ENCODE data around the gene SAPCD1.
"Not testable (repeated sequence)": the region's sequence is repeated elsewhere in the genome, so short reads cannot be mapped to it uniquely, and the experiment has no call there.

The SAPCD1 gene

GRCh38 chr6:31779908-31780307 lies 17.5 kb downstream of the SAPCD1 start:
- DNase-seq, result no peak

- no peak for DNase-seq
These were observed 18.2 kb downstream of the SAPCD1 start for GRCh38 chr6:31780507-31781243.

DNA sequence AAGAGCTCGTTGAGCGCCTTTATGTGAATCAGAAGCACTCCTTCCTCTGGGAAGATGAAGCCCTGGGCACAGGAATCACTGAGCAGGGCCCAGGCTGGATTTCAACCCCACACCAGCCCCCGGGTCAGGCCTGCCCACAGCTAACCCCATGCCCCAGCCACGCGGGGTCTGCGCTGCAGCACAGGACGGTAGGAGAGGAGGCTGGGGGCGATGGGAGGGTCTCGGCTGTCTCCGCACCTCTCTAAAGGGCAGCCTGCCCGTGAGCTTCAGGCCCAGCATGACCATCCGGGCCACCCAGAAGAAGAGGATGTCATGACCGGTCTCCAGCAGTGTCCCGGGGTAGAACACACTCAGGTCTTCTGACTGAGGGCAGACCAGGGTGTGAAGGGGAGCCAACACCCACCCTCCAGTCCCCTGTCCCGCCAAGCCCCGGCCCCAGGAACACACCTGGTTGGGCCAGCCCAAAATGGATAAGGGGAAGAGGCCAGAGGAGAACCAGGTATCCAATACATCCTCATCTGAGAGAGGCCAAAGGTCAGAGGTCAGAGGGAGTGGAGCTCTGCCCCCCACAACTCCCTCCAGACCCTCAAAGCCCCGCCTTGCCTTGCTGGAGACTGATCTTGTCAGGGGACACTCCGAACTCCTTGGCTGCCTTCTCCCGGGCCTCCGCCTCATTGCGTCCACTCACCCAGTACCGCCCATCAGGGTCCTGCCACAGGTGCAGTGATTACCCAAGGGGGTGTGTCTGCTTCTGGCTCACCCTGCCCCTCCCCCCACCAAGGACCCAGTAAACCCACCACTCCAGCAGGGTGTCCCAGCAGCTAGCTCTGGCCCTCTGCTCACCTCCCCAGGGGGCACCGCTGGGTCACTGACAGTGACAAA lies 19.0 kb downstream of the SAPCD1 start:
- DNase-seq, result no peak

DNA sequence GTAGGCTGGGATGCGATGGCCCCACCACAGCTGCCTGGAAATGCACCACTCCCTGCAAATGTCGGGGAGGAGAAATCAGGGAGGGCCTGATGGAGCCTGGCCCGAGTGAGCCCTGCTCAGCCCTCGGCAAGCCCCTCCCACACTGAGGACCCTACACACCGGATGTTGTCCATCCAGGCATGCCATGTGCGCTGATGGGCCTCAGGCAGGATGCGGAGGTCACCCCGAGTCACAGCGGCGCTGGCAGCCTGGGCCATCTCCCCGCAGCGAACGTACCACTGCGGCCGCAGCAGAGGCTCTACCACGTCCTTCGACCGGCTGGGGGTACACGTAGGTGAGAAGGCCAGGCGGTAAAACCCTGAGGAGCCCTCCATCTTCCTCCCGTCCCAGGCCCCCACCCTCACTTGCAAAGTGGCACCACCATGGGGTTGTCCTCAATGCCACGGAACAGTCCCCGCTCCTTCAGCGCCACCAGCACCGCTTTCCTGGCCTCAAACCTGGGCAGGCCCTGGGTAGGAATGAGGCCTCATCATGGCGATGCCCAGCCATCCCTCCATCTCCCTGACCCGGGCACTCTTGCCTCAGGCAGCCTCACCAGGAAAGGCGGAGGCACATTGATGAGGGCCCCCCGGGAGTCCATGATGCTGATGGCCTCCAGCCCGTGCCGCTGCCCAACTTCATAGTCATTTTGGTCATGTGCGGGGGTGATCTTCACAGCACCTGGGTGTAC lies 19.8 kb downstream of the SAPCD1 start:
- no peak for DNase-seq

DNA sequence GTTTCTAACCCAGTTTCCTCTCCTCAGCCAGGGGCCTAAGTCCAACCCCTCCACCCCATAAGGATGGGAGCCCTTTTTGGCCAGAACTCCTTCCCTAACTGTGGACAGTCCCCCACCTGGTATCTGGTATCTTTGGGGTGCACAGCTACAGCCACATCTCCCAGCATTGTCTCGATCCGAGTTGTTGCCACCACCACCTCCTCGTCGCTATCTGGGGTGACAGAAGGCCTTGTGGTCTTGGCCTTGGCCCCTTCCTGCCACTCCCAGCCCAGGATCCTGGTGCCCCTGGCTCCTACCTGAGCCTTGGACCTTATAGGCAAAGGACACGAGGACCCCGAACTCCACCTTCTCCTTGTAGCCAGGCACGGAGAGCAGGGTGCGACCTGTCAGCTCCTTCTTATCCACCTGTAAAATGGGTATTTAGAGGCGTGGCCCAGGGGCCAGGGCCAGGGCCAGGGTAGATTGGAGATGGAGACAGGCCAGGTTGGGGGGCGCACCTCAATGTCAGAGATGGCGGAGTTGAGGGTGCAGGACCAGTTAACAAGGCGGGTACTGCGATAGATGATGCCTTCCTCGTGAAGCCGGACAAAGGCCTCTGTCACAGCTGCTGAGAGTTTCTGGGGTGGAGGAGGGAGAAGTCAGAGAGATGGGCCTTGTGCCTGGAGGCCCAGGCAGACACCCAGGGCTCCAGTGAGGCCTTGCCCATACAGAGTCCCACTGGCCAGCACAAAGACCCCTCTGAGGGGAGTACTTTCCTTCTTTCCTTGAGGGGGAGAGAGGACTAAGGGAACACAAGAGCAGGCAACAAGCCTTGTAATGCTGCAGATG lies 21.9 kb downstream of the SAPCD1 start:
- no peak for DNase-seq

GRCh38 chr6:31785475-31785874 lies 23.0 kb downstream of the SAPCD1 start:
- no peak for DNase-seq

- peak; percentile 4 to 14 for DNase-seq
These were observed 29.1 kb downstream of the SAPCD1 start for GRCh38 chr6:31791324-31792089.

DNA sequence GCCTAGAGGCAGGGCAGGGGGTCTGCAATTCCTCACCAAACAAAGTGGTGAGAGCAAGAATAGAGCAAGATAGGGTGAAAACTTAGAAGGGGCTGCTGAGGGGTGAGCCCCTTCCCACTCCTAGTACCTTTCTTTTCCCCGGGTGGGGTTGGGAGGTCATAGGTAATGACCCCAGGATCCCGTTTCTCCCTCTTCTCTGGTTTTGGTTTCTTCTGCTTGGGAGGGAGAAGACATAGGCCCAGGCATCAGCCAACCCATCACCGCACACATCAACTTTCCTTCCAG lies 29.6 kb downstream of the SAPCD1 start:
- no peak for DNase-seq

GRCh38 chr6:31792761-31793171 lies 30.3 kb downstream of the SAPCD1 start:
- DNase-seq, result no peak

- not testable (repeated sequence) for DNase-seq
These were observed 31.4 kb downstream of the SAPCD1 start for GRCh38 chr6:31793927-31794245.

DNA sequence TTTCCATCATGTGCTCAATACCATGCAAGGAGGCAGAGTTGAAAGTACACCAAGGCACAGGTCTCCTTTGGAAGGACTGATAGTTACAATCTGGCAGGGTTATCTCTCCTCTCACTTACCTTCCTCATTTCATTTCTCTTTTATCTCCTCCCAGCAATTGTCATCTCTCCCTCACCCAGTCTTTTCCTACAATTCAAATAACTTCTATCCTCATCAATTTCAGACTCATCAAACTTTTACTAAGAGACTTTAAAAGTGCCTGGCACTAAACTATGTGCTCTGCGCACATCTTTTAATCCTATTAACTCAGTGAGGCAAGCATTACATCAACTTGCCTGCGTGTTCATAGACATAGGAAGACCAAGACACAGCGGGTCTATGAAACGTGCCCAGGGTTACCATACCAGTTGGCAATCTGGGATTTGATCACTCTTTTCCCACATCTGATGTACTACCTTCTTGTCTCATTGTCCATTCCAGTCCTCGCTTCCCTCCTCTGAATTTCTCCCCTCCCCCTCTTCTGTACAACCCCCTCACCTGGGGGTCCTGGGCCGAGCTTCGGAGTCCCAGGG lies 31.9 kb downstream of the SAPCD1 start:
- DNase-seq, result peak; percentile 15 to 26

DNA sequence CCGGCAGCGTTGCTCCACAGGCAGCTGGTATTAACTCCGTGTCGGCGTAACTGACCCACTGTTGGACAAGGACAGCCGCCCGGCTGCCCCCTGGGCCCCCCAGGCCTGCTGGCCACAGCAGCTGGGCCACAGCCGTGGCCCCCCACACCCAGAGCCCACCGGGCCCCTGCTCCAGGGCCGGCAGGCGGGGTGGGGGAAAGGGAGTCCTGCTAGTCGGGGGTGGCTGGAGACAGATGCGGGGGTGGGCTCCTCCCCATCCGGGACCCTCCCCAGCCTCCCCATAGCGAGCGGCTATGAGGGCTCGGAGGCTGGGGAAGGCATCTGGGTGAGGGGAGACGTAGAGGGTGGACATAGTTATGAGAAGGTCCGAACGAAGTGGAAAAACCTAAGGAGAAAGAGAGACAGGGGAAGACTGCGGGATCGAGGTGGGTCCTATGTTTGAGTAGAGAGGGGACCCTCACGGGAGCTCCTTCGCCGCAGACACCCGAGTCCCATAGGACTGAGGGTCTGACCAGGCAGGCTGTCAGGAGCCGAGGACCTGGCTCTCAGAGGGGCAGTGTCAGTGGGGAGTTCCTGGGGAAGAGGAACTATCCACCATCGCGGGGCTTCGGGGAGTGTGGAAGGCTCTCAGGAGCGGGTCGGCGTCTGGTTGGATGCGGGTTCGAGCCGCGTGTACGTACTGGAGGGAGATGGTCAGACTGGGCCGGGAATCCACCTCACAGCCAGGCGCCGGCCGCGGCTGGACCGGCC lies 32.6 kb downstream of the SAPCD1 start:
- no peak for DNase-seq

GRCh38 chr6:31795616-31796298 lies 33.3 kb downstream of the SAPCD1 start, which contains the start of gene VARS1:
TSS of gene VARS1 (minus strand) at chr6:31795752. CDS start at chr6:31795217, 535 bp downstream.
- DNase-seq, result peak; percentile 81 to 89

- no peak for DNase-seq
These were observed 34.5 kb downstream of the SAPCD1 start for GRCh38 chr6:31796993-31797385.

GRCh38 chr6:31797588-31797987 lies 35.1 kb downstream of the SAPCD1 start:
- no peak for DNase-seq

DNA sequence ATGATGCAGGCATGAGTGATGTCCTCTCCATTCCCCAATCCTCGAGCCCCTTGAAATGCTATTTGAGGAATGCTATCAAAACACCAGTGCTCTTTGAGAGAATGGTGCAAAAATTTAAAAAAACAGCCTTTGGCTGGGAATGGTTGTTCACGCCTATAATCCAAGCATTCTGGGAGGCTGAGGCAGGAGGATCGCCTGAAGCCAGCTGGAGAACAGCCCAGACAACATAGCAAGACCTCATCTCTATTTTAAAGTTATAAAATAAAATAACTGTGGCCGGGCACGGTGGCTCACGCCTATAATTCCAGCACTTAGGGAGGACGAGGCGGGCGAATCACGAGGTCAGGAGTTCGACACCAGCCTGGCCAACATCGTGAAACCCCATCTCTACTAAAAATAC lies 37.3 kb downstream of the SAPCD1 start:
- DNase-seq, result no peak

DNA sequence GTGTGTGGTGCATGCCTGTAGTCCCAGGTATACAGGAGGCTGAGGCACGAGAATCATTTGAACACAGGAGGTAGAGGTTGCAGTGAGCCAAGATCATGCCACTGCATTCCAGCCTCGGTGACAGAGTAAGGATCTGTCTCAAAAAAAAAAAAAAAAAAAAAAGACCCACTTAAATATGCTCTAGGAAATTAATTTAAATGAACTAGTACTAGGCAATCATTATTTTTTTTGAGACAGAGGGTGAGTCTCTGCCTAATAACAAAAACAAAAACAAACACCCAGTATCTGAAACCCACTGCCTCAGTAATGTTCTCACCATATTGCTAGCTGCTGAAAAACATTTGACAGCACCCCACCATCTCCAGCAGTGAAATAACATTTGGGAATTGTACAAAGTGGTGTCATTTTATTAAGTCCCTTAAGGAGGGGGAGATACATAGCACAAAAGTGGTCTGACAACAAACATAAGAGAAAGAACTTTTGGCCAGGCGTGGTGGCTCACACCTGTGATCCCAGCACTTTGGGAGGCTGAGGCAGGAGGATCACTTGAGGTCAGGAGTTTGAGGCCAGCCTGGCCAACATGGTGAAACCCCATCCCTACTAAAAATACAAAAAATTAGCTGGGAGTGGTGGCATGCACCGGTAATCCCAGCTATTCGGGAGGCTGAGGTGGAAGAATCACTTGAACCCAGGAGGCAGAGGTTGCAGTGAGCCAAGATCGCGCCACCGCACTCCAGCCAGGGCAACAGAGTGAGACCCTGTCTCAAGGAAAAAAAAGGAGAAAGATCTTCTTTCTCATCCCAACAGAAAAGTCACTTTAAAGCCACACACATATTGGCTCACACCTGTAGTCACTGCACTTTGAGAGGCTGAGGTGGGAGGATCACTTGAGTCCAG lies 38.8 kb downstream of the SAPCD1 start:
- DNase-seq, result not testable (repeated sequence)

GRCh38 chr6:31805939-31806469 lies 43.5 kb downstream of the SAPCD1 start:
- DNase-seq, result no peak

Measured in NCI-H2081 (cell line).